Endothelial cell of umbilical vein (primary cell): Measurements from ENCODE around the gene MED8. TPM values are rescaled to one million over a fixed set of nuclear protein-coding genes. Genes with fewer than 3 reads are reported as not detected.

Experiments
- BruUV-seq: library from RNA; stranded (reverse); fragments of 400-500 nt; replicated peaks from 2 replicates; lab custom pipeline; 2021; lab: Mats Ljungman, UMichigan
- CTCF ChIA-PET: fragments of 300-600, 350-600 bp; sonication (Branson Sonifier 250); formaldehyde crosslinking; loops from one replicate; lab custom pipeline; 2021; ENCODE audit warnings: antibody characterized with exemption, inconsistent platforms; lab: Charles Lee
- POLR2A ChIA-PET: fragments of 300-600, 350-600 bp; sonication (Branson Sonifier 250); formaldehyde crosslinking; loops from one replicate; lab custom pipeline; 2021; ENCODE audit warnings: antibody characterized with exemption, inconsistent platforms; lab: Charles Lee
- DNase-seq: peaks from one replicate; pipeline ENCODE4 v3.0.0-alpha.2; 2011; ENCODE audit warnings: low read depth, low spot score
- FAIRE-seq: peaks from 2 replicates; lab custom pipeline; 2011; peaks lifted over from hg19 to GRCh38; lab: Jason Lieb, UNC
- H2AFZ ChIP-seq: 2 replicates; pipeline ENCODE4 v1.6.0; 2012; ENCODE audit warnings: low read depth, low read length, control low read depth, inconsistent platforms
- H3K27ac ChIP-seq: 2 replicates; pipeline ENCODE4 v1.5.1; 2011; ENCODE audit warnings: low read depth, mild to moderate bottlenecking, control low read depth, low read length, moderate library complexity; ENCODE audit not compliant: insufficient read depth
- H3K27me3 ChIP-seq, 2 experiments: 2 replicates each; pipeline versions ENCODE4 v1.6.0 to v1.6.1; 2011; ENCODE audit warnings: low read length in 2 of 2, mixed read lengths in 1 of 2; ENCODE audit not compliant: control insufficient read depth in 2 of 2, insufficient read depth in 2 of 2
- H3K36me3 ChIP-seq, 2 experiments: 2 replicates in 1 of 2; 3 replicates in 1 of 2; pipeline ENCODE4 v1.5.1; 2011; ENCODE audit warnings: low read length in 2 of 2, mild to moderate bottlenecking in 1 of 2, moderate library complexity in 1 of 2; ENCODE audit not compliant: control insufficient read depth in 2 of 2, insufficient read depth in 2 of 2; ENCODE audit errors: extremely low read depth in 1 of 2
- H3K4me1 ChIP-seq: 3 replicates; pipeline ENCODE4 v1.5.1; 2011; ENCODE audit warnings: mild to moderate bottlenecking, low read length; ENCODE audit not compliant: control insufficient read depth, insufficient read depth; ENCODE audit errors: extremely low read depth
- H3K4me2 ChIP-seq: 2 replicates; pipeline ENCODE4 v1.6.1; 2011; ENCODE audit warnings: low read length, control low read depth, mixed read lengths; ENCODE audit not compliant: insufficient read depth
- H3K4me3 ChIP-seq, 3 experiments: fragments of 200-600 bp in 1 of 3; sonication (generic), shearing (Covaris generic) in 1 of 3; replicated peaks in 1 of 3; 2 replicates each; pipeline ENCODE4 v1.5.1; 2011 to 2016; ENCODE audit warnings: control low read depth in 3 of 3, low read length in 3 of 3, mild to moderate bottlenecking in 2 of 3, inconsistent platforms in 1 of 3, low read depth in 1 of 3, moderate library complexity in 1 of 3; ENCODE audit not compliant: insufficient read depth in 1 of 3
- H3K79me2 ChIP-seq: 2 replicates; pipeline ENCODE4 v1.6.0; 2012; ENCODE audit warnings: low read length, inconsistent platforms; ENCODE audit not compliant: control insufficient read depth, insufficient read depth
- H3K9ac ChIP-seq: replicated peaks from 2 replicates; pipeline ENCODE3; 2011; ENCODE audit warnings: low read length, control low read depth; ENCODE audit not compliant: insufficient read depth; ENCODE audit errors: extremely low read depth
- H3K9me1 ChIP-seq: replicated peaks from 3 replicates; pipeline ENCODE4 v1.6.0; 2011; ENCODE audit warnings: mild to moderate bottlenecking, low read length; ENCODE audit not compliant: control insufficient read depth, insufficient read depth; ENCODE audit errors: extremely low read depth
- H3K9me3 ChIP-seq: replicated peaks from 2 replicates; pipeline ENCODE4 v1.5.1; 2012; ENCODE audit warnings: low read length, inconsistent platforms; ENCODE audit not compliant: control insufficient read depth, insufficient read depth
- H4K20me1 ChIP-seq: replicated peaks from 2 replicates; pipeline ENCODE3; 2011; ENCODE audit warnings: mild to moderate bottlenecking, low read length; ENCODE audit not compliant: control insufficient read depth, insufficient read depth; ENCODE audit errors: extremely low read depth
- EZH2 ChIP-seq: IDR thresholded peaks from 2 replicates; pipeline ENCODE4 v1.6.1; 2012; ENCODE audit warnings: borderline replicate concordance, low read depth, mild to moderate bottlenecking, moderate library complexity, low read length, inconsistent platforms; ENCODE audit not compliant: severe bottlenecking
- FOS ChIP-seq: IDR thresholded peaks from 2 replicates; pipeline ENCODE4 v1.6.1; 2011; ENCODE audit warnings: mild to moderate bottlenecking, low read length, moderate library complexity, borderline replicate concordance; ENCODE audit not compliant: insufficient read depth
- GATA2 ChIP-seq: IDR thresholded peaks from 2 replicates; pipeline ENCODE4 v1.7.0; 2011; ENCODE audit warnings: low read depth, mild to moderate bottlenecking, moderate library complexity, mixed read lengths, low read length; ENCODE audit not compliant: insufficient read length, insufficient read depth
- JUN ChIP-seq: IDR thresholded peaks from 2 replicates; pipeline ENCODE4 v1.6.1; 2011; ENCODE audit warnings: borderline replicate concordance, low read depth; ENCODE audit not compliant: insufficient read length, insufficient read depth
- MYC ChIP-seq: IDR thresholded peaks from one replicate; pipeline ENCODE4 v1.6.1; 2011; ENCODE audit warnings: mild to moderate bottlenecking, low read depth, low read length
- POLR2A ChIP-seq: IDR thresholded peaks from 2 replicates; pipeline ENCODE4 v1.6.1; 2012; ENCODE audit warnings: low read depth, mild to moderate bottlenecking, control low read depth, low read length
- POLR2AphosphoS5 ChIP-seq: IDR thresholded peaks from 2 replicates; pipeline ENCODE4 v1.6.1; 2012; ENCODE audit warnings: low read depth, mild to moderate bottlenecking, control low read depth, low read length, moderate library complexity; ENCODE audit not compliant: insufficient read depth
- dilution Hi-C: fragments of 300-500 bp; cut with MboI; formaldehyde crosslinking; loops from one replicate; pipeline ENCODE4 v1.15.0; 2019; ENCODE audit warnings: low sequenced_read_pairs; ENCODE audit not compliant: extremely low pct_ligation_motif_present
- intact Hi-C: fragments of 100-400 bp; cut with micrococcal nuclease; formaldehyde crosslinking; loops from one replicate; pipeline ENCODE4 v1.10.0; 2022
- polyA plus RNA-seq, 4 experiments: library from polyadenylated mRNA; depleted of rRNA in 3 of 4; stranded (reverse) in 3 of 4; unstranded in 1 of 4; fragments of >200 nt; gene quantifications; 2 replicates each; pipeline versions ENCODE4 v1.2.1 to v1.2.3, GENCODE V29; 2011 to 2012; ENCODE audit warnings: missing spikeins in 1 of 4
- total RNA-seq: library from RNA; stranded (reverse); gene quantifications from 2 replicates; pipeline ENCODE4 v1.2.3, GENCODE V29; 2021
- TF ChIP-seq, protein P1 (sequence below): IDR thresholded peaks from 2 replicates; pipeline ENCODE4 v1.6.1; 2011; ENCODE audit not compliant: insufficient read depth, insufficient read length
- TF ChIP-seq, protein P2 (sequence below), 2 donors: IDR thresholded peaks; 1 replicate in 1 of 2; 2 replicates in 1 of 2; pipeline ENCODE4 v1.5.1; 2011; ENCODE audit warnings: low read length in 2 of 2, mild to moderate bottlenecking in 2 of 2, moderate library complexity in 2 of 2, control low read depth in 1 of 2, inconsistent platforms in 1 of 2, low read depth in 1 of 2; ENCODE audit not compliant: insufficient read depth in 1 of 2; ENCODE audit errors: extremely low read depth in 1 of 2

Gene MED8
- total and polyA plus RNA-seq, 2 donors (not counting 3 experiments of a cell fraction or from before 2014, with no cell fraction given), result 19.6 to 45.6 TPM

DNA sequence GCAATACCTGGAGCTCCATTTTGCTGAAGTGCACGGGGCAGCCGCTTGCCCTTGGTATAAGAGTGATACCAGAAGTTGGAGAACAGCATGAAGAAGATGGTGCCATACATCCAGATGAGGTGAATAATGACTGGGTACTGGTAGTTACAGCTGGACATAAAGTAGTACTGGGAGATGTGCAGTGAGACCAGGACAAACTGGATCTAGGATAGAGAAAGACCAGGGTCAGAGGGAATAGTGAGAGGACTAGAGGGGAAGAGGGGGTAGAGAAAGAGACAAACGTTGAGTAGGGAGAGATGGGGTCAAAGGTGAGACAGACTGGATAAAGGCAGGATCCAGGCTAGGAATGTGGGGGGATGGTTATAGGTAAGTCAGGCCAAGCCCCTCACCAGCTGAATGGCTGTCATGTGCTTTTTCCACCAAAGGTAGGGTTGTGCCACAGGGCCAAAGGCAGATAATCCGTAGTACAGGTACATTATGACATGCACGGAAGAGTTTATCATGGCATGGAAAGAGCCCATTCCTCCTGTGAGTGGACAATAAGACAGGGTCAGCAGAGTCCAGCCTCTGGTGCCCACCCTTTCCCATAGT lies 25.6 kb downstream of the MED8 start:
- POLR2A ChIA-PET, result interaction anchor here (0.5 kb wide), 1 partner anchor 37 kb away, joined by 4 read pairs; no protein-coding TSS in a partner anchor
- Histone ChIP-seq H3K27ac (no peak overlapping the region), H3K4me3 (no peak overlapping the region), H3K36me3 (peaks cover 15 to 22% of the 10 kb centered on the region in 2 experiments), H3K27me3 (no peaks in the 10 kb centered on the region), H3K9me1 (no peaks in the 10 kb centered on the region), H3K4me2 (no peak overlapping the region), H2AFZ (no peak overlapping the region), H4K20me1 (no peaks in the 10 kb centered on the region), H3K4me1 (peaks cover 49% of the 10 kb centered on the region), H3K9me3 (no peaks in the 10 kb centered on the region), H3K79me2 (peaks cover 73% of the 10 kb centered on the region), H3K9ac (no peak overlapping the region)
- no peak for DNase-seq
- dilution Hi-C loops (no loop called here), intact Hi-C loops (no loop called here)
- CTCF ChIA-PET, result no interaction called here
- FAIRE-seq, result no peak
- TF ChIP-seq EZH2 (no peak), JUN (no peak), POLR2A (no peak), GATA2 (no peak), MYC (no peak), FOS (no peak), POLR2AphosphoS5 (no peak)
- TF ChIP-seq, protein P1, sequence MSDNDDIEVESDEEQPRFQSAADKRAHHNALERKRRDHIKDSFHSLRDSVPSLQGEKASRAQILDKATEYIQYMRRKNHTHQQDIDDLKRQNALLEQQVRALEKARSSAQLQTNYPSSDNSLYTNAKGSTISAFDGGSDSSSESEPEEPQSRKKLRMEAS, result no peak
- TF ChIP-seq, protein P2, sequence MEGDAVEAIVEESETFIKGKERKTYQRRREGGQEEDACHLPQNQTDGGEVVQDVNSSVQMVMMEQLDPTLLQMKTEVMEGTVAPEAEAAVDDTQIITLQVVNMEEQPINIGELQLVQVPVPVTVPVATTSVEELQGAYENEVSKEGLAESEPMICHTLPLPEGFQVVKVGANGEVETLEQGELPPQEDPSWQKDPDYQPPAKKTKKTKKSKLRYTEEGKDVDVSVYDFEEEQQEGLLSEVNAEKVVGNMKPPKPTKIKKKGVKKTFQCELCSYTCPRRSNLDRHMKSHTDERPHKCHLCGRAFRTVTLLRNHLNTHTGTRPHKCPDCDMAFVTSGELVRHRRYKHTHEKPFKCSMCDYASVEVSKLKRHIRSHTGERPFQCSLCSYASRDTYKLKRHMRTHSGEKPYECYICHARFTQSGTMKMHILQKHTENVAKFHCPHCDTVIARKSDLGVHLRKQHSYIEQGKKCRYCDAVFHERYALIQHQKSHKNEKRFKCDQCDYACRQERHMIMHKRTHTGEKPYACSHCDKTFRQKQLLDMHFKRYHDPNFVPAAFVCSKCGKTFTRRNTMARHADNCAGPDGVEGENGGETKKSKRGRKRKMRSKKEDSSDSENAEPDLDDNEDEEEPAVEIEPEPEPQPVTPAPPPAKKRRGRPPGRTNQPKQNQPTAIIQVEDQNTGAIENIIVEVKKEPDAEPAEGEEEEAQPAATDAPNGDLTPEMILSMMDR (IDR thresholded peaks at IDR 0.05; ENCODE audit: extremely low read depth in 1 of 2, insufficient read depth in 1 of 2, low read depth in 1 of 2, low read length in 2 of 2), result no peak
- BruUV-seq, result TSS peak; percentile 35
